ENCODE data around the gene PLEKHA7. TPM values are rescaled to one million over a fixed set of nuclear protein-coding genes. Genes with fewer than 3 reads are reported as not detected.
"Not testable (repeated sequence)": the region's sequence is repeated elsewhere in the genome, so short reads cannot be mapped to it uniquely, and the experiment has no call there.

Gene PLEKHA7
- 4.4 and 8.8 TPM in 2 replicates for total RNA-seq (2014; rRNA removed; shearing (Covaris generic); ENCODE audit: low replicate concordance)

- Histone ChIP-seq H3K36me3 (ENCODE audit: insufficient read depth, low read length) (no peaks in the 10 kb centered on the region), H3K9me3 (ENCODE audit: low read length) (no peaks in the 10 kb centered on the region), H3K4me3 (ENCODE audit: low read length) (peak within 1 kb of the TSS; percentile 25; the same call in 1 of the 2 replicates), H3K4me1 (ENCODE audit: low read length) (no peaks in the 10 kb centered on the region), H3K4me2 (ENCODE audit: low read depth, low read length, poor library complexity, severe bottlenecking) (no peak within 1 kb of the TSS), H4K20me1 (ENCODE audit: insufficient read depth, low read depth, low read length) (no peaks in the 10 kb centered on the region), H3K27me3 (ENCODE audit: low read length) (no peaks in the 10 kb centered on the region), H3K9me2 (replicated peaks; ENCODE audit: insufficient read depth, low read length) (no peaks in the 10 kb centered on the region), H3K9ac (ENCODE audit: low read length) (no peak within 1 kb of the TSS), H3K27ac (ENCODE audit: low read length) (no peak within 1 kb of the TSS), H3K79me2 (ENCODE audit: low read length) (no peaks in the 10 kb centered on the region), H2AFZ (ENCODE audit: low read length) (no peak within 1 kb of the TSS)
- DNase-seq: no peak
Observed at GRCh38 chr11:17014321-17014832, at the start of gene PLEKHA7. TSS of gene PLEKHA7 (minus strand) at chr11:17014414. CDS start at chr11:17014401, 13 bp downstream.

GRCh38 chr11:17063171-17064002 is 49.2 kb upstream of the PLEKHA7 start:
- no peak overlapping the region for H3K27ac ChIP-seq (ENCODE audit: low read length)
- H3K4me1 ChIP-seq (ENCODE audit: low read length): no peaks in the 10 kb centered on the region
- H2AFZ ChIP-seq (ENCODE audit: low read length): no peak overlapping the region
- no peak overlapping the region for H3K9ac ChIP-seq (ENCODE audit: low read length)
- H3K27me3 ChIP-seq (ENCODE audit: low read length): no peaks in the 10 kb centered on the region
- no peaks in the 10 kb centered on the region for H3K9me3 ChIP-seq (ENCODE audit: low read length)
- H3K79me2 ChIP-seq (ENCODE audit: low read length): no peaks in the 10 kb centered on the region
- no peak overlapping the region for H3K4me3 ChIP-seq (ENCODE audit: low read length)
- no peak overlapping the region for H3K4me2 ChIP-seq (ENCODE audit: low read depth, low read length, poor library complexity, severe bottlenecking)
- peak; percentile 81 for DNase-seq
- H4K20me1 ChIP-seq (ENCODE audit: insufficient read depth, low read depth, low read length): no peaks in the 10 kb centered on the region
- H3K9me2 ChIP-seq (replicated peaks; ENCODE audit: insufficient read depth, low read length): no peaks in the 10 kb centered on the region
- H3K36me3 ChIP-seq (ENCODE audit: insufficient read depth, low read length): no peaks in the 10 kb centered on the region

- H3K79me2 ChIP-seq (ENCODE audit: low read length); H3K9me2 ChIP-seq (replicated peaks; ENCODE audit: insufficient read depth, low read length); H3K9ac ChIP-seq (ENCODE audit: low read length); H3K27me3 ChIP-seq (ENCODE audit: low read length); H3K4me2 ChIP-seq (ENCODE audit: low read depth, low read length, poor library complexity, severe bottlenecking); DNase-seq; H4K20me1 ChIP-seq (ENCODE audit: insufficient read depth, low read depth, low read length); H3K27ac ChIP-seq (ENCODE audit: low read length); H3K36me3 ChIP-seq (ENCODE audit: insufficient read depth, low read length); H3K4me1 ChIP-seq (ENCODE audit: low read length); H2AFZ ChIP-seq (ENCODE audit: low read length); H3K4me3 ChIP-seq (ENCODE audit: low read length); H3K9me3 ChIP-seq (ENCODE audit: low read length): not testable (repeated sequence)
Observed at GRCh38 chr11:17051146-17051545, 36.9 kb upstream of the PLEKHA7 start.

- H3K79me2 ChIP-seq (ENCODE audit: low read length); H3K9me2 ChIP-seq (replicated peaks; ENCODE audit: insufficient read depth, low read length); H3K4me3 ChIP-seq (ENCODE audit: low read length); H2AFZ ChIP-seq (ENCODE audit: low read length); H3K4me2 ChIP-seq (ENCODE audit: low read depth, low read length, poor library complexity, severe bottlenecking); H4K20me1 ChIP-seq (ENCODE audit: insufficient read depth, low read depth, low read length); H3K27ac ChIP-seq (ENCODE audit: low read length); H3K9ac ChIP-seq (ENCODE audit: low read length); H3K9me3 ChIP-seq (ENCODE audit: low read length); H3K36me3 ChIP-seq (ENCODE audit: insufficient read depth, low read length); H3K4me1 ChIP-seq (ENCODE audit: low read length); DNase-seq; H3K27me3 ChIP-seq (ENCODE audit: low read length): not testable (repeated sequence)
Observed at GRCh38 chr11:17048491-17048890, 34.3 kb upstream of the PLEKHA7 start.

GRCh38 chr11:17046690-17047089 is 32.5 kb upstream of the PLEKHA7 start:
- Histone ChIP-seq H3K79me2 (ENCODE audit: low read length) (no peaks in the 10 kb centered on the region), H3K4me3 (ENCODE audit: low read length) (no peak overlapping the region), H3K27ac (ENCODE audit: low read length) (no peak overlapping the region), H3K9ac (ENCODE audit: low read length) (no peak overlapping the region), H2AFZ (ENCODE audit: low read length) (no peak overlapping the region), H4K20me1 (ENCODE audit: insufficient read depth, low read depth, low read length) (no peaks in the 10 kb centered on the region), H3K9me2 (replicated peaks; ENCODE audit: insufficient read depth, low read length) (no peaks in the 10 kb centered on the region), H3K4me2 (ENCODE audit: low read depth, low read length, poor library complexity, severe bottlenecking) (no peak overlapping the region), H3K36me3 (ENCODE audit: insufficient read depth, low read length) (no peaks in the 10 kb centered on the region), H3K27me3 (ENCODE audit: low read length) (no peaks in the 10 kb centered on the region), H3K9me3 (ENCODE audit: low read length) (no peaks in the 10 kb centered on the region), H3K4me1 (ENCODE audit: low read length) (no peaks in the 10 kb centered on the region)
- DNase-seq: no peak

GRCh38 chr11:17036666-17037658 is 22.7 kb upstream of the PLEKHA7 start:
- H3K9ac ChIP-seq (ENCODE audit: low read length): no peak overlapping the region
- H3K27ac ChIP-seq (ENCODE audit: low read length): no peak overlapping the region
- H3K9me2 ChIP-seq (replicated peaks; ENCODE audit: insufficient read depth, low read length): no peaks in the 10 kb centered on the region
- H3K4me3 ChIP-seq (ENCODE audit: low read length): no peak overlapping the region
- no peak overlapping the region for H3K4me2 ChIP-seq (ENCODE audit: low read depth, low read length, poor library complexity, severe bottlenecking)
- no peaks in the 10 kb centered on the region for H3K36me3 ChIP-seq (ENCODE audit: insufficient read depth, low read length)
- peak; percentile 71 for DNase-seq
- H3K79me2 ChIP-seq (ENCODE audit: low read length): no peaks in the 10 kb centered on the region
- no peaks in the 10 kb centered on the region for H3K9me3 ChIP-seq (ENCODE audit: low read length)
- H3K4me1 ChIP-seq (ENCODE audit: low read length): no peaks in the 10 kb centered on the region
- no peak overlapping the region for H2AFZ ChIP-seq (ENCODE audit: low read length)
- H3K27me3 ChIP-seq (ENCODE audit: low read length): no peaks in the 10 kb centered on the region
- H4K20me1 ChIP-seq (ENCODE audit: insufficient read depth, low read depth, low read length): no peaks in the 10 kb centered on the region

GRCh38 chr11:17034027-17034426 is 19.8 kb upstream of the PLEKHA7 start:
- not testable (repeated sequence) for H3K27me3 ChIP-seq (ENCODE audit: low read length); DNase-seq; H2AFZ ChIP-seq (ENCODE audit: low read length); H3K9me2 ChIP-seq (replicated peaks; ENCODE audit: insufficient read depth, low read length); H3K27ac ChIP-seq (ENCODE audit: low read length); H3K36me3 ChIP-seq (ENCODE audit: insufficient read depth, low read length); H3K4me1 ChIP-seq (ENCODE audit: low read length); H3K4me2 ChIP-seq (ENCODE audit: low read depth, low read length, poor library complexity, severe bottlenecking); H3K9me3 ChIP-seq (ENCODE audit: low read length); H3K79me2 ChIP-seq (ENCODE audit: low read length); H3K4me3 ChIP-seq (ENCODE audit: low read length); H3K9ac ChIP-seq (ENCODE audit: low read length); H4K20me1 ChIP-seq (ENCODE audit: insufficient read depth, low read depth, low read length)

Data from Karpas-422 (cell line).